HCT116 (cell line): ENCODE measurements around the gene ZBTB24.

Source experiments
- CEBPB ChIP-seq: IDR thresholded peaks from 2 replicates; pipeline ENCODE4 v1.6.1; 2012; ENCODE audit warnings: low read depth
- EGR1 ChIP-seq: IDR thresholded peaks from 2 replicates; pipeline ENCODE4 v1.6.1; 2012; ENCODE audit warnings: low read depth
- EZH2 ChIP-seq: fragments of 200-600 bp; sonication (generic); IDR thresholded peaks from 2 replicates; pipeline ENCODE4 v1.6.1; 2017; ENCODE audit warnings: antibody characterized with exemption, mixed run types
- FOSL1 ChIP-seq: IDR thresholded peaks from 2 replicates; pipeline ENCODE4 v1.6.1; 2012; ENCODE audit warnings: low read depth
- JUND ChIP-seq: IDR thresholded peaks from 2 replicates; pipeline ENCODE4 v1.6.1; 2012
- MAX ChIP-seq: IDR thresholded peaks from 2 replicates; pipeline ENCODE4 v1.6.1; 2012
- POLR2A ChIP-seq: IDR thresholded peaks from 2 replicates; pipeline ENCODE4 v1.7.0; 2011; ENCODE audit warnings: borderline replicate concordance; ENCODE audit not compliant: insufficient read depth, insufficient read length; ENCODE audit errors: extremely low read depth
- POLR2AphosphoS5 ChIP-seq: IDR thresholded peaks from 2 replicates; pipeline ENCODE4 v1.6.1; 2011; ENCODE audit warnings: mild to moderate bottlenecking, low read depth, low read length, moderate library complexity
- SIN3A ChIP-seq: IDR thresholded peaks from 2 replicates; pipeline ENCODE4 v1.6.1; 2012; ENCODE audit warnings: low read depth
- TCF7L2 ChIP-seq: IDR thresholded peaks from 2 replicates; pipeline ENCODE4 v1.7.0; 2011; ENCODE audit warnings: borderline replicate concordance, inconsistent platforms; ENCODE audit not compliant: insufficient read depth, insufficient read length; ENCODE audit errors: extremely low read depth
- ZFX ChIP-seq: fragments of 450-650 bp; IDR thresholded peaks from 2 replicates; pipeline ENCODE4 v1.6.1; 2017
- ZNF274 ChIP-seq: fragments of 200-500 bp; sonication (Bioruptor generic); IDR thresholded peaks from 2 replicates; pipeline ENCODE4 v1.6.1; 2014; ENCODE audit warnings: mild to moderate bottlenecking, low read depth, low read length, inconsistent platforms
- TF ChIP-seq, protein P1 (sequence below), 3 experiments: fragments of 200-600 bp in 1 of 3; sonication (generic) in 1 of 3; IDR thresholded peaks in 2 of 3; conservative IDR thresholded peaks in 1 of 3; 2 replicates each; pipeline ENCODE4 v1.5.1; 2012 to 2017; ENCODE audit warnings: low read depth in 2 of 3, low read length in 2 of 3, antibody characterized with exemption in 1 of 3, borderline replicate concordance in 1 of 3, control low read depth in 1 of 3, mild to moderate bottlenecking in 1 of 3, mixed read lengths in 1 of 3, mixed run types in 1 of 3, moderate library complexity in 1 of 3; ENCODE audit not compliant: insufficient read depth in 1 of 3

DNA sequence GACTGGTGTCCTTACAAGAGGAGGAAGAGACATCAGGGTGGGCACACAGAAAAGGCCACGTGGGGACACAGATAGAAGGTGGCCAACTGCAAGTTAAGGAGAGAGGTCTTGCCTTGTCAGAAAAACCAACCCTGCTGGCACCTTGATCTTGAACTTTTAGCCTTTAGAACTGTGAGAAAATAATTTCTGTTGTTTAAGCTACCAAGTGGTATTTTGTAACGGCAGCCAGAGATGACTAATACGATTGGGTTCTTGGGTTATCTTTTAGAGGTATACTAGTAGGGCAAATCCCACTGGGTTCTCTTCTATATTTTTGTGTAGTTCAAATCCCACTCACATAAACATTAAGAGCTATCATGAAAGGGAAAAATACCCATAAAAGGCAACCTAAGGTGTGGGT lies 31.9 kb upstream of the ZBTB24 start:
- TF ChIP-seq CEBPB (no peak), TCF7L2 (no peak), ZFX (no peak), MAX (no peak), EGR1 (no peak), JUND (no peak), POLR2A (no peak), POLR2AphosphoS5 (no peak), FOSL1 (no peak), EZH2 (no peak), SIN3A (no peak), ZNF274 (no peak)
- TF ChIP-seq, protein P1, sequence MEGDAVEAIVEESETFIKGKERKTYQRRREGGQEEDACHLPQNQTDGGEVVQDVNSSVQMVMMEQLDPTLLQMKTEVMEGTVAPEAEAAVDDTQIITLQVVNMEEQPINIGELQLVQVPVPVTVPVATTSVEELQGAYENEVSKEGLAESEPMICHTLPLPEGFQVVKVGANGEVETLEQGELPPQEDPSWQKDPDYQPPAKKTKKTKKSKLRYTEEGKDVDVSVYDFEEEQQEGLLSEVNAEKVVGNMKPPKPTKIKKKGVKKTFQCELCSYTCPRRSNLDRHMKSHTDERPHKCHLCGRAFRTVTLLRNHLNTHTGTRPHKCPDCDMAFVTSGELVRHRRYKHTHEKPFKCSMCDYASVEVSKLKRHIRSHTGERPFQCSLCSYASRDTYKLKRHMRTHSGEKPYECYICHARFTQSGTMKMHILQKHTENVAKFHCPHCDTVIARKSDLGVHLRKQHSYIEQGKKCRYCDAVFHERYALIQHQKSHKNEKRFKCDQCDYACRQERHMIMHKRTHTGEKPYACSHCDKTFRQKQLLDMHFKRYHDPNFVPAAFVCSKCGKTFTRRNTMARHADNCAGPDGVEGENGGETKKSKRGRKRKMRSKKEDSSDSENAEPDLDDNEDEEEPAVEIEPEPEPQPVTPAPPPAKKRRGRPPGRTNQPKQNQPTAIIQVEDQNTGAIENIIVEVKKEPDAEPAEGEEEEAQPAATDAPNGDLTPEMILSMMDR (IDR thresholded peaks at IDR 0.05 in 2 of 3, conservative IDR thresholded peaks at IDR 0.05 in 1 of 3; ENCODE audit: borderline replicate concordance in 1 of 3, insufficient read depth in 1 of 3, low read depth in 2 of 3, low read length in 2 of 3) = no peak
